DOHH2 (cell line): ENCODE measurements around the gene UBE2F.
"Not testable (repeated sequence)": the region's sequence is repeated elsewhere in the genome, so short reads cannot be mapped to it uniquely, and the experiment has no call there.

Source experiments
- CTCF ChIP-seq: fragments of 200-600 bp; sonication (generic); IDR thresholded peaks from one replicate; pipeline ENCODE4 v1.5.1; 2014; ENCODE audit warnings: antibody characterized with exemption, mild to moderate bottlenecking, low read depth, low read length; ENCODE audit not compliant: poor library complexity, severe bottlenecking
- EZH2phosphoT487 ChIP-seq: fragments of 200-600 bp; sonication (generic); IDR thresholded peaks from 2 replicates; pipeline ENCODE4 v1.6.1; 2017; ENCODE audit warnings: borderline replicate concordance, mild to moderate bottlenecking, antibody characterized with exemption, low read length, moderate library complexity, mixed read lengths

GRCh38 chr2:237963490-237963991 lies 3.3 kb upstream of the UBE2F start:
- not testable (repeated sequence) for TF ChIP-seq CTCF, EZH2phosphoT487
